ENCODE results near the gene BTBD16. TPM values are rescaled to one million over a fixed set of nuclear protein-coding genes. Genes with fewer than 3 reads are reported as not detected.

The BTBD16 gene
- total RNA-seq, 1 experiment from 2014 or later: not detected

DNA sequence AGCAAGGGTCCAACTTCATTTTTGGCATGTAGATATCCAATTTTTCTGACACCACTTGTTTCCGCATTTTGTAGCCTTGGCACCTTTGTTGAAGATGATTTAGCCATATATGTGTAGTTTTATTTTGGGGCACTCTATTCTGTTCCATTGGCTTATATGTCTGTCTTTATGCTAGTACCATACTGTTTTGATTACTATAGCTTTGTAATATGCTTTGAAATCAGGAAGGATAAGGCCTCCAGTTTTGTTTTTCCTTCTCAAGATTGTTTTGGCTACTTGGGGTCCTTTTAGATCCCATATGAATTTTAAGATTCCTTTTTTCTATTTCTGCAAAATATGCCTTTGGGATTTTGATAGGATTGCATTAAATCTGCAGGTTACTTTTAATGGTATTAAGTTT, 9.5 kb upstream of the BTBD16 start:
- no peaks in the 10 kb centered on the region for H3K9me3 ChIP-seq (ENCODE audit: control insufficient read depth, low read depth, low read length)

More for the DNA sequence above, 9.5 kb upstream of the BTBD16 start:
- Histone ChIP-seq H3K4me1 (ENCODE audit: insufficient read depth, low read length) (no peaks in the 10 kb centered on the region; the same call in 1 of the 2 replicates), H2AK5ac (ENCODE audit: insufficient read length, low read length) (no peak overlapping the region), H3K23ac (ENCODE audit: insufficient read length, low read depth, low read length) (no peak overlapping the region), H2BK5ac (ENCODE audit: insufficient read length, low read length) (no peak overlapping the region), H3T11ph (ENCODE audit: low read length) (no peak overlapping the region), H4K91ac (ENCODE audit: insufficient read length, low read depth, low read length) (no peak overlapping the region), H3K4ac (ENCODE audit: low read depth, low read length) (no peak overlapping the region), H4K5ac (ENCODE audit: insufficient read length, low read depth, low read length) (no peak overlapping the region), H3K4me2 (ENCODE audit: insufficient read depth, insufficient read length, low read length) (no peak overlapping the region), H3K79me2 (ENCODE audit: insufficient read depth, low read length) (no peaks in the 10 kb centered on the region), H3K9ac (ENCODE audit: extremely low read depth, insufficient read length, low read length) (no peak overlapping the region), H3K56ac (ENCODE audit: insufficient read length, low read depth, low read length) (no peak overlapping the region), H2BK12ac (ENCODE audit: insufficient read length, low read depth, low read length) (no peak overlapping the region), H2AFZ (ENCODE audit: low read length) (no peak overlapping the region), H3K14ac (ENCODE audit: insufficient read depth, low read length) (no peak overlapping the region), H4K8ac (replicated peaks; ENCODE audit: insufficient read length, low read depth, low read length) (no peak overlapping the region), H2BK20ac (ENCODE audit: low read depth, low read length, poor library complexity, severe bottlenecking) (no peak overlapping the region), H2BK15ac (ENCODE audit: low read depth, low read length) (no peak overlapping the region), H2BK120ac (ENCODE audit: low read depth, low read length, poor library complexity, severe bottlenecking) (no peak overlapping the region), H3K23me2 (ENCODE audit: insufficient read length, low read depth, low read length, poor library complexity, severe bottlenecking) (no peaks in the 10 kb centered on the region), H3K18ac (ENCODE audit: insufficient read length, low read depth, low read length) (no peak overlapping the region), H3K27ac (ENCODE audit: insufficient read length, low read depth, low read length) (no peak overlapping the region), H3K27me3 (ENCODE audit: insufficient read depth, low read length) (no peaks in the 10 kb centered on the region), H3K79me1 (ENCODE audit: insufficient read depth, low read depth, low read length, poor library complexity, severe bottlenecking) (no peaks in the 10 kb centered on the region), H4K20me1 (ENCODE audit: control insufficient read depth, insufficient read depth, insufficient read length) (no peaks in the 10 kb centered on the region)
- Mint-ChIP-seq H3K36me3 (ENCODE audit: insufficient read depth in 1 of 3, low read depth in 3 of 3) (peaks cover 17 to 32% (median 32%) of the 10 kb centered on the region in 3 experiments), H3K9me3 (peaks cover 21 to 23% of the 10 kb centered on the region in 2 experiments), H3K27me3 (ENCODE audit: low read depth) (no peaks in the 10 kb centered on the region), H3K4me1 (peaks cover 18 to 31% of the 10 kb centered on the region in 2 experiments), H3K4me3 (no peak overlapping the region), H3K27ac (no peak overlapping the region)
- no CpG with 5 or more reads among the region's 1 CpG for WGBS (ENCODE audit: extremely low coverage, insufficient read length, low lambda C conversion rate)
- TF ChIP-seq, protein P1, sequence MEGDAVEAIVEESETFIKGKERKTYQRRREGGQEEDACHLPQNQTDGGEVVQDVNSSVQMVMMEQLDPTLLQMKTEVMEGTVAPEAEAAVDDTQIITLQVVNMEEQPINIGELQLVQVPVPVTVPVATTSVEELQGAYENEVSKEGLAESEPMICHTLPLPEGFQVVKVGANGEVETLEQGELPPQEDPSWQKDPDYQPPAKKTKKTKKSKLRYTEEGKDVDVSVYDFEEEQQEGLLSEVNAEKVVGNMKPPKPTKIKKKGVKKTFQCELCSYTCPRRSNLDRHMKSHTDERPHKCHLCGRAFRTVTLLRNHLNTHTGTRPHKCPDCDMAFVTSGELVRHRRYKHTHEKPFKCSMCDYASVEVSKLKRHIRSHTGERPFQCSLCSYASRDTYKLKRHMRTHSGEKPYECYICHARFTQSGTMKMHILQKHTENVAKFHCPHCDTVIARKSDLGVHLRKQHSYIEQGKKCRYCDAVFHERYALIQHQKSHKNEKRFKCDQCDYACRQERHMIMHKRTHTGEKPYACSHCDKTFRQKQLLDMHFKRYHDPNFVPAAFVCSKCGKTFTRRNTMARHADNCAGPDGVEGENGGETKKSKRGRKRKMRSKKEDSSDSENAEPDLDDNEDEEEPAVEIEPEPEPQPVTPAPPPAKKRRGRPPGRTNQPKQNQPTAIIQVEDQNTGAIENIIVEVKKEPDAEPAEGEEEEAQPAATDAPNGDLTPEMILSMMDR (conservative IDR thresholded peaks at IDR 0.05): no peak
- no peak for DNase-seq
